A549 (cell line): ENCODE measurements around the gene GOSR2.

Experiments
- E2F6 ChIP-seq: IDR thresholded peaks from 2 replicates; pipeline ENCODE4 v1.6.1; 2012; ENCODE audit warnings: low read depth, borderline replicate concordance
- EP300 ChIP-seq, 2 experiments: fragments of >200 bp; sonication (Bioruptor Twin); formaldehyde crosslinking; IDR thresholded peaks; 2 replicates in 1 of 2; 3 replicates in 1 of 2; pipeline ENCODE4 v1.6.1; 2016 to 2017
- JUN ChIP-seq, 2 experiments: fragments of >200 bp; sonication (Bioruptor Twin); formaldehyde crosslinking; IDR thresholded peaks; 2 replicates in 1 of 2; 3 replicates in 1 of 2; pipeline ENCODE4 v1.6.1; 2016 to 2017
- MAX ChIP-seq: IDR thresholded peaks from 2 replicates; pipeline ENCODE4 v1.6.1; 2012
- POLR2A ChIP-seq: IDR thresholded peaks from 2 replicates; pipeline ENCODE4 v1.6.1; 2012; ENCODE audit warnings: mild to moderate bottlenecking, low read length
- RFX5 ChIP-seq: fragments of 450-650 bp; IDR thresholded peaks from 2 replicates; pipeline ENCODE4 v1.7.1; 2014; ENCODE audit warnings: antibody characterized with exemption, mild to moderate bottlenecking, moderate library complexity
- ZSCAN20 ChIP-seq: fragments of 250-450 bp; sonication (Bioruptor Pico); IDR thresholded peaks from 2 replicates; pipeline ENCODE4 v1.8.0; 2022; ENCODE audit warnings: mild to moderate bottlenecking, moderate library complexity
- TF ChIP-seq, protein P1 (sequence below): fragments of >200 bp; sonication (Bioruptor Twin); formaldehyde crosslinking; IDR thresholded peaks from 3 replicates; pipeline ENCODE4 v1.5.1; 2016

DNA sequence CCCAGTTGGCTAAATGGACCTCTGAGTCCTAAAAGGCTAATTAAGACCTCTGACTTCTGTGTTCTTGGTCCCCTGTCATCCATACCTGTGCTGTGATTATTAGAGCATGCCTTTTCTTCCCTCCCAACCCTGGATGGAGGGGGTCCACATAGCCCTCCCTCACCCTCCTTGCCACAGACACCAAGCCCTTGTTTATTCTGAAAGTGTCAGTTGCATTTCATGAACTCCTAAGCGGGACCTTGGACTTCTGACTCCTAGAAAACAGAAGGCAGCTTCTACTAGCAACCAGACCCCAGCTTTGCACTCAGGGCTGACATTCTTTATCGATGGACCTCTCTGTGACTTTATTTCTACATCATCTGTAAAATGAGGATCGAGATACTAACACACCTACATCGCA, 33.4 kb upstream of the GOSR2 start:
- TF ChIP-seq, protein P1, sequence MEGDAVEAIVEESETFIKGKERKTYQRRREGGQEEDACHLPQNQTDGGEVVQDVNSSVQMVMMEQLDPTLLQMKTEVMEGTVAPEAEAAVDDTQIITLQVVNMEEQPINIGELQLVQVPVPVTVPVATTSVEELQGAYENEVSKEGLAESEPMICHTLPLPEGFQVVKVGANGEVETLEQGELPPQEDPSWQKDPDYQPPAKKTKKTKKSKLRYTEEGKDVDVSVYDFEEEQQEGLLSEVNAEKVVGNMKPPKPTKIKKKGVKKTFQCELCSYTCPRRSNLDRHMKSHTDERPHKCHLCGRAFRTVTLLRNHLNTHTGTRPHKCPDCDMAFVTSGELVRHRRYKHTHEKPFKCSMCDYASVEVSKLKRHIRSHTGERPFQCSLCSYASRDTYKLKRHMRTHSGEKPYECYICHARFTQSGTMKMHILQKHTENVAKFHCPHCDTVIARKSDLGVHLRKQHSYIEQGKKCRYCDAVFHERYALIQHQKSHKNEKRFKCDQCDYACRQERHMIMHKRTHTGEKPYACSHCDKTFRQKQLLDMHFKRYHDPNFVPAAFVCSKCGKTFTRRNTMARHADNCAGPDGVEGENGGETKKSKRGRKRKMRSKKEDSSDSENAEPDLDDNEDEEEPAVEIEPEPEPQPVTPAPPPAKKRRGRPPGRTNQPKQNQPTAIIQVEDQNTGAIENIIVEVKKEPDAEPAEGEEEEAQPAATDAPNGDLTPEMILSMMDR: no peak
- TF ChIP-seq EP300 (IDR thresholded peaks at IDR 0.05): no peak
- no peak for TF ChIP-seq JUN (IDR thresholded peaks at IDR 0.05)
- no peak for TF ChIP-seq ZSCAN20 (CRISPR knock-in tag)
- TF ChIP-seq E2F6: no peak
- no peak for TF ChIP-seq MAX
- TF ChIP-seq RFX5: no peak
- no peak for TF ChIP-seq POLR2A
